ENCODE data around the gene RBM44.

Gene RBM44

GRCh38 chr2:237879058-237879430 is 80.5 kb downstream of the RBM44 start:
- peaks cover 23% of the 10 kb centered on the region for H3K36me3 ChIP-seq (ENCODE audit: insufficient read depth, low read length)
- H3K9ac ChIP-seq (ENCODE audit: insufficient read length), result no peak overlapping the region
- H3K4me3 ChIP-seq, result peak overlapping the region; percentile 2; the same call in 1 of the 2 replicates
- peak; percentile 69 for DNase-seq (ENCODE audit: low read depth, low spot score)
- no peak for TF ChIP-seq EZH2 (IDR thresholded peaks at IDR 0.05)
- TF ChIP-seq POLR2AphosphoS5 (IDR thresholded peaks at IDR 0.05; ENCODE audit: borderline replicate concordance, low read depth, low read length), result no peak; the same call in 1 of the 2 replicates
- TF ChIP-seq FOXP2 (optimal IDR thresholded peaks at IDR 0.05; ENCODE audit: control extremely low read depth, extremely low read length, insufficient read depth), result no peak
- H3K9me3 ChIP-seq (ENCODE audit: low read depth, low read length), result no peaks in the 10 kb centered on the region
- H3K27ac ChIP-seq, result peak overlapping the region; percentile 91

- Histone ChIP-seq H3K9ac (ENCODE audit: insufficient read length) (no peak overlapping the region), H3K9me3 (ENCODE audit: low read depth, low read length) (no peaks in the 10 kb centered on the region), H3K36me3 (ENCODE audit: insufficient read depth, low read length) (peaks cover 23% of the 10 kb centered on the region), H3K27ac (0 out of 2 replicates have a peak overlapping the region, but pooled peaks have one; percentile 9), H3K4me3 (no peak overlapping the region)
- DNase-seq (ENCODE audit: low read depth, low spot score), result no peak
- TF ChIP-seq FOXP2 (optimal IDR thresholded peaks at IDR 0.05; ENCODE audit: control extremely low read depth, extremely low read length, insufficient read depth), result no peak
- no peak for TF ChIP-seq EZH2 (IDR thresholded peaks at IDR 0.05)
- no peak for TF ChIP-seq POLR2AphosphoS5 (IDR thresholded peaks at IDR 0.05; ENCODE audit: borderline replicate concordance, low read depth, low read length)
Observed at GRCh38 chr2:237879991-237880560, 81.5 kb downstream of the RBM44 start.

- TF ChIP-seq FOXP2 (optimal IDR thresholded peaks at IDR 0.05; ENCODE audit: control extremely low read depth, extremely low read length, insufficient read depth), result no peak
- TF ChIP-seq POLR2AphosphoS5 (IDR thresholded peaks at IDR 0.05; ENCODE audit: borderline replicate concordance, low read depth, low read length), result no peak
- no peak for TF ChIP-seq EZH2 (IDR thresholded peaks at IDR 0.05)
- DNase-seq (ENCODE audit: low read depth, low spot score), result no peak
- Histone ChIP-seq H3K36me3 (ENCODE audit: insufficient read depth, low read length) (peaks cover 23% of the 10 kb centered on the region), H3K27ac (no peak overlapping the region), H3K4me3 (no peak overlapping the region), H3K9me3 (ENCODE audit: low read depth, low read length) (no peaks in the 10 kb centered on the region), H3K9ac (ENCODE audit: insufficient read length) (no peak overlapping the region)
Observed at GRCh38 chr2:237882510-237883481, 84.2 kb downstream of the RBM44 start.

- TF ChIP-seq FOXP2 (optimal IDR thresholded peaks at IDR 0.05; ENCODE audit: control extremely low read depth, extremely low read length, insufficient read depth) (no peak), POLR2AphosphoS5 (IDR thresholded peaks at IDR 0.05; ENCODE audit: borderline replicate concordance, low read depth, low read length) (no peak), EZH2 (IDR thresholded peaks at IDR 0.05) (no peak)
- Histone ChIP-seq H3K9me3 (ENCODE audit: low read depth, low read length) (no peaks in the 10 kb centered on the region), H3K4me3 (no peak overlapping the region), H3K9ac (ENCODE audit: insufficient read length) (no peak overlapping the region), H3K27ac (no peak overlapping the region), H3K36me3 (ENCODE audit: insufficient read depth, low read length) (peaks cover 23% of the 10 kb centered on the region)
- DNase-seq (ENCODE audit: low read depth, low spot score), result no peak
Observed at GRCh38 chr2:237883951-237884446, 85.4 kb downstream of the RBM44 start.

- Histone ChIP-seq H3K9ac (ENCODE audit: insufficient read length) (no peak overlapping the region), H3K27ac (peak overlapping the region; percentile 31; the same call in 1 of the 2 replicates), H3K9me3 (ENCODE audit: low read depth, low read length) (no peaks in the 10 kb centered on the region), H3K36me3 (ENCODE audit: insufficient read depth, low read length) (peaks cover 23% of the 10 kb centered on the region), H3K4me3 (no peak overlapping the region)
- DNase-seq (ENCODE audit: low read depth, low spot score), result no peak
- no peak for TF ChIP-seq FOXP2 (optimal IDR thresholded peaks at IDR 0.05; ENCODE audit: control extremely low read depth, extremely low read length, insufficient read depth)
- TF ChIP-seq EZH2 (IDR thresholded peaks at IDR 0.05), result no peak
- no peak for TF ChIP-seq POLR2AphosphoS5 (IDR thresholded peaks at IDR 0.05; ENCODE audit: borderline replicate concordance, low read depth, low read length)
Observed at GRCh38 chr2:237884681-237885080, 86.1 kb downstream of the RBM44 start.

GRCh38 chr2:237885111-237885930 is 86.7 kb downstream of the RBM44 start:
- Histone ChIP-seq H3K36me3 (ENCODE audit: insufficient read depth, low read length) (peaks cover 19% of the 10 kb centered on the region), H3K4me3 (no peak overlapping the region), H3K9ac (ENCODE audit: insufficient read length) (no peak overlapping the region), H3K27ac (peak overlapping the region; percentile 31; the same call in 1 of the 2 replicates), H3K9me3 (ENCODE audit: low read depth, low read length) (no peaks in the 10 kb centered on the region)
- DNase-seq (ENCODE audit: low read depth, low spot score), result no peak
- TF ChIP-seq EZH2 (IDR thresholded peaks at IDR 0.05), result no peak
- no peak for TF ChIP-seq FOXP2 (optimal IDR thresholded peaks at IDR 0.05; ENCODE audit: control extremely low read depth, extremely low read length, insufficient read depth)
- no peak for TF ChIP-seq POLR2AphosphoS5 (IDR thresholded peaks at IDR 0.05; ENCODE audit: borderline replicate concordance, low read depth, low read length)

- Histone ChIP-seq H3K9ac (ENCODE audit: insufficient read length) (no peak overlapping the region), H3K9me3 (ENCODE audit: low read depth, low read length) (no peaks in the 10 kb centered on the region), H3K27ac (no peak overlapping the region), H3K36me3 (ENCODE audit: insufficient read depth, low read length) (peaks cover 11% of the 10 kb centered on the region), H3K4me3 (no peak overlapping the region)
- TF ChIP-seq EZH2 (IDR thresholded peaks at IDR 0.05) (no peak), POLR2AphosphoS5 (IDR thresholded peaks at IDR 0.05; ENCODE audit: borderline replicate concordance, low read depth, low read length) (no peak), FOXP2 (optimal IDR thresholded peaks at IDR 0.05; ENCODE audit: control extremely low read depth, extremely low read length, insufficient read depth) (no peak)
- no peak for DNase-seq (ENCODE audit: low read depth, low spot score)
Observed at GRCh38 chr2:237885931-237886684, 87.5 kb downstream of the RBM44 start.
